ENCODE results near the gene GPX4. TPM values are rescaled to one million over a fixed set of nuclear protein-coding genes. Genes with fewer than 3 reads are reported as not detected.

Gene GPX4
- total and polyA plus RNA-seq, 2 of the 13 experiments (the other 11 are each of a cell fraction or from before 2014, with no cell fraction given) = 535 to 613 TPM

- TF ChIP-seq ARNT2 (CRISPR knock-in tag; IDR thresholded peaks at IDR 0.05; ENCODE audit: low read depth) (no peak), ZNF280D (CRISPR knock-in tag; IDR thresholded peaks at IDR 0.05) (peak; percentile 7; the same call in 1 of the 2 replicates), MTA1 (CRISPR knock-in tag; IDR thresholded peaks at IDR 0.05; ENCODE audit: borderline replicate concordance) (peak; percentile 88), MLX (CRISPR knock-in tag; IDR thresholded peaks at IDR 0.05) (peak; percentile 83), TBX2 (CRISPR knock-in tag; IDR thresholded peaks at IDR 0.05; ENCODE audit: borderline replicate concordance) (peak; percentile 79; the same call in 1 of the 2 replicates), PRMT3 (CRISPR knock-in tag; IDR thresholded peaks at IDR 0.05; ENCODE audit: borderline replicate concordance, low read depth) (no peak), RFXANK (CRISPR knock-in tag; IDR thresholded peaks at IDR 0.05) (no peak), CSRNP1 (CRISPR knock-in tag; IDR thresholded peaks at IDR 0.05) (no peak)
These were observed 5.4 kb upstream of the GPX4 start (continued) for GRCh38 chr19:1098177-1099051.
